T-cell (primary cell): ENCODE data around the gene PIP4K2B. TPM values are rescaled to one million over a fixed set of nuclear protein-coding genes. Genes with fewer than 3 reads are reported as not detected.

Source experiments
- ATAC-seq, 4 experiments: fragments of 200-7000 bp in 3 of 4; fragments of 150-1000 bp in 1 of 4; cut with Tn5 transposase; replicated peaks in 1 of 4; 1 replicate in 3 of 4; 2 replicates in 1 of 4; pipeline ENCODE4 v1.10.0; 2021; ENCODE audit warnings: moderate library complexity in 3 of 4, mild to moderate bottlenecking in 2 of 4, moderate number of reproducible peaks in 1 of 4
- CTCF ChIA-PET, 2 donors: fragments of 300-600 bp; sonication (Branson Sonifier 250); formaldehyde crosslinking; loops; one replicate each; lab custom pipeline; 2022; ENCODE audit warnings: antibody characterized with exemption in 2 of 2; lab: Charles Lee
- POLR2A ChIA-PET, 2 donors: fragments of 300-600 bp; sonication (Branson Sonifier 250); formaldehyde crosslinking; loops; one replicate each; lab custom pipeline; 2022; ENCODE audit warnings: antibody characterized with exemption in 2 of 2; lab: Charles Lee
- DNase-seq, 35 experiments: peaks; one replicate each; pipeline versions ENCODE4 v3.0.0 to v3.0.0-alpha.2; 2013 to 2023
- H3K27ac ChIP-seq: one replicate; pipeline ENCODE4 v1.5.1; 2013; ENCODE audit warnings: low read length
- H3K27me3 ChIP-seq, 2 experiments: replicated peaks in 1 of 2; 1 replicate in 1 of 2; 2 replicates in 1 of 2; pipeline versions ENCODE4 v1.6.1 to v1.7.0; 2013; ENCODE audit warnings: low read length in 1 of 2, mixed read lengths in 1 of 2; ENCODE audit not compliant: control insufficient read depth in 2 of 2, insufficient read depth in 2 of 2; ENCODE audit errors: extremely low read depth in 1 of 2
- H3K36me3 ChIP-seq, 2 donors: 1 replicate in 1 of 2; 2 replicates in 1 of 2; pipeline versions ENCODE4 v1.6.1 to v1.7.0; 2013; ENCODE audit warnings: low read length in 1 of 2; ENCODE audit not compliant: control insufficient read depth in 2 of 2, insufficient read depth in 1 of 2; ENCODE audit errors: extremely low read depth in 1 of 2
- H3K4me1 ChIP-seq, 2 experiments: 1 replicate in 1 of 2; 2 replicates in 1 of 2; pipeline versions ENCODE4 v1.6.1 to v1.7.0; 2013; ENCODE audit warnings: low read length in 2 of 2, mixed read lengths in 1 of 2; ENCODE audit not compliant: insufficient read depth in 2 of 2, control insufficient read depth in 1 of 2; ENCODE audit errors: extremely low read depth in 1 of 2
- H3K4me3 ChIP-seq, 2 donors: 1 replicate in 1 of 2; 2 replicates in 1 of 2; pipeline versions ENCODE4 v1.5.1 to v1.7.0; 2013; ENCODE audit warnings: mild to moderate bottlenecking in 2 of 2, low read length in 1 of 2, moderate library complexity in 1 of 2; ENCODE audit not compliant: control insufficient read depth in 1 of 2; ENCODE audit errors: extremely low read depth in 1 of 2
- H3K9me3 ChIP-seq: 2 replicates; pipeline ENCODE4 v1.7.0; 2013
- H3K27ac Mint-ChIP-seq, 2 donors: one replicate each; pipeline ENCODE4 v1.8.0; 2020 to 2021; ENCODE audit warnings: mild to moderate bottlenecking in 2 of 2, mixed read lengths in 2 of 2
- H3K27me3 Mint-ChIP-seq, 2 donors: one replicate each; pipeline ENCODE4 v1.8.0; 2021 to 2022; ENCODE audit warnings: mixed read lengths in 2 of 2
- H3K36me3 Mint-ChIP-seq: one replicate; pipeline ENCODE4 v1.8.0; 2021; ENCODE audit warnings: mixed read lengths
- H3K4me1 Mint-ChIP-seq, 3 donors: one replicate each; pipeline ENCODE4 v1.8.0; 2020 to 2022; ENCODE audit warnings: mixed read lengths in 3 of 3, mild to moderate bottlenecking in 1 of 3
- H3K4me3 Mint-ChIP-seq, 3 donors: one replicate each; pipeline ENCODE4 v1.8.0; 2020 to 2022; ENCODE audit warnings: mild to moderate bottlenecking in 3 of 3, mixed read lengths in 3 of 3, moderate library complexity in 3 of 3
- H3K9me3 Mint-ChIP-seq, 3 donors: one replicate each; pipeline ENCODE4 v1.8.0; 2020 to 2022; ENCODE audit warnings: mixed read lengths in 3 of 3
- WGBS: methylation state at CpG from one replicate; pipeline ENCODE4 v1.1.5; 2013; ENCODE audit warnings: missing lambda C conversion rate; ENCODE audit not compliant: insufficient coverage; 5-methylcytosine and 5-hydroxymethylcytosine counted together
- total RNA-seq, 35 experiments: library from RNA in 6 of 35; stranded (reverse) in 6 of 35; fragments of 120-200 nt in 1 of 35; gene quantifications; one replicate each; pipeline versions ENCODE4 v1.2.1 to v1.2.4 and lab custom pipeline; 2013 to 2026

PIP4K2B gene
- total RNA-seq, 5 donors from 2014 or later (not counting 1 experiment from before 2014, with no cell fraction given), result 36.4 to 60.3 (median 52.6) TPM

DNA sequence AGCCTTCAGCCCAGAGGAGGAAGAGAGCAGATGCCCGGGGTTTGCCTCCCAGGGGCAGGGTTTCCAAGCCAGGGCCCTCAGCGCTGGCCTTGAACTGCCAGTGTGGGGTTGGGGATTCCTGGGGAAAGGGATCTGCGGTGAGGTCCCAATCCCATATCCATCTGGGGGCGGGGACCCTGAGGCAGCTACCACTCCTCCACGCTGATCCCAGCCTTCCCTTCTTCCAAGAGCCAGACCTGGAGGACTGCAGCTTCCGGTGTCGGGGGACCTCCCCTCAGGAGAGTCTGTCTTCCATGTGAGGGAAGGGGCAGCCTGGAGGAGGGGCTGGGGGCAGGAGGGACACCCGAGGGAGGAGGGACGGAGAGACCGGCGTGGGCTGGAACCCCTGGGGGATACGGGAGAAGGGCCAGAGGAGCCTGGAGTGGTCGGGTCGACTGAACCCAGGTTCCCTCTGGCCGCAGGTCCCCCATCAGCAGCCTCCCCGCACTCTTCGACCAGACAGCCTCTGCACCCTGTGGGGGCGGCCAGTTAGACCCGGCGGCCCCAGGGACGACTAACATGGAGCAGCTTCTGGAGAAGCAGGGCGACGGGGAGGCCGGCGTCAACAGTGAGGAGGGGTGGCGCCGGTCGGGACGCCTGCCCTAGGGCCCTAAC is 79.9 kb downstream of the PIP4K2B start:
- Mint-ChIP-seq H3K4me3 (no peak overlapping the region), H3K4me1 (peaks cover 28 to 43% (median 30%) of the 10 kb centered on the region in 3 donors), H3K36me3 (peaks cover 37% of the 10 kb centered on the region), H3K9me3 (no peaks in the 10 kb centered on the region), H3K27ac (peak overlapping the region in 1 of 2 donors; percentile 39), H3K27me3 (no peaks in the 10 kb centered on the region)
- 97% methylated on average over 22 of the region's 29 CpGs for WGBS
- Histone ChIP-seq H3K4me1 (peaks cover 0 to 62% of the 10 kb centered on the region in 2 experiments), H3K36me3 (peaks cover 23 to 90% of the 10 kb centered on the region in 2 donors), H3K27ac (no peak overlapping the region), H3K9me3 (no peaks in the 10 kb centered on the region), H3K4me3 (no peak overlapping the region), H3K27me3 (no peaks in the 10 kb centered on the region)
- ATAC-seq, result no peak
- ChIA-PET CTCF (interaction anchor here in 1 of 2 donors (0.8 to 1.0 kb wide), 2 partner anchors 9 to 12 kb away, joined by 5 read pairs; no protein-coding TSS in a partner anchor), POLR2A (no interaction called here)
- no peak for DNase-seq

DNA sequence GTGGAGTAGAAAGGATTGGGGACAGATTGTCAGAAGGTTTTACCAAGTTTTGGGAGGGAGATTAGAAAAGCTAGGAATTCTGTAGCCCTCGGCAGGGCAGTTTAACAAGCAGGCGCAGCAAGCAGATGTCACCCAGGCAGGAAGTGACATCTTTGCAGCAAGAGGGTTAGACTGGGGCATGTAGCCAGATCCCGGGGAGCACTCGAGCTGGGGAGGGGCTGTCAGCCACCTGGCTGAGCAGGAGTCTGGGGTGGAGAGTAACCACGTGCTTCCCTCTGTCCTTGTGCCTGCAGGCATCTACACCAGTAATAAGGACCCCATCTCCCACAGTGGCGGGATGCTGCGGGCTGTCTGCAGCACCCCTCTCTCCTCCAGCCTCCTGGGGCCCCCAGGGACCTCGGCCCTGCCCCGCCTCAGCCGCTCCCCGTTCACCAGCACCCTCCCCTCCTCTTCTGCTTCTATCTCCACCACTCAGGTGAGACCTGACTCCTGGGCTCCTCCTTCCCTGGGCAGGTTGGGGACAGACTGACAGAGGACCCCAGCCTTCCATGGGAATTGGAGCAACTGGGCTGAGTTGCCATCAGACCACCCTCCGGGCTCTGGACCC is 82.1 kb downstream of the PIP4K2B start:
- POLR2A ChIA-PET, result no interaction called here
- no peaks in the 10 kb centered on the region for H3K27me3 Mint-ChIP-seq
- peaks cover 41% of the 10 kb centered on the region for H3K36me3 Mint-ChIP-seq
- ATAC-seq (no peak), DNase-seq (no peak)
- H3K4me1 ChIP-seq, result peaks cover 0 to 60% of the 10 kb centered on the region in 2 experiments
- H3K36me3 ChIP-seq, result peaks cover 32 to 96% of the 10 kb centered on the region in 2 donors
- H3K27me3 ChIP-seq, result no peaks in the 10 kb centered on the region
- 91% methylated on average over 9 of the region's 12 CpGs for WGBS
- H3K9me3 ChIP-seq, result no peaks in the 10 kb centered on the region
- H3K4me1 Mint-ChIP-seq, result peaks cover 22 to 32% (median 26%) of the 10 kb centered on the region in 3 donors
- no peak overlapping the region for H3K27ac ChIP-seq
- H3K4me3 Mint-ChIP-seq, result no peak overlapping the region
- no peaks in the 10 kb centered on the region for H3K9me3 Mint-ChIP-seq
- CTCF ChIA-PET, result no interaction called here
- no peak overlapping the region for H3K4me3 ChIP-seq
- peak overlapping the region; percentile 34 to 50 for H3K27ac Mint-ChIP-seq

DNA sequence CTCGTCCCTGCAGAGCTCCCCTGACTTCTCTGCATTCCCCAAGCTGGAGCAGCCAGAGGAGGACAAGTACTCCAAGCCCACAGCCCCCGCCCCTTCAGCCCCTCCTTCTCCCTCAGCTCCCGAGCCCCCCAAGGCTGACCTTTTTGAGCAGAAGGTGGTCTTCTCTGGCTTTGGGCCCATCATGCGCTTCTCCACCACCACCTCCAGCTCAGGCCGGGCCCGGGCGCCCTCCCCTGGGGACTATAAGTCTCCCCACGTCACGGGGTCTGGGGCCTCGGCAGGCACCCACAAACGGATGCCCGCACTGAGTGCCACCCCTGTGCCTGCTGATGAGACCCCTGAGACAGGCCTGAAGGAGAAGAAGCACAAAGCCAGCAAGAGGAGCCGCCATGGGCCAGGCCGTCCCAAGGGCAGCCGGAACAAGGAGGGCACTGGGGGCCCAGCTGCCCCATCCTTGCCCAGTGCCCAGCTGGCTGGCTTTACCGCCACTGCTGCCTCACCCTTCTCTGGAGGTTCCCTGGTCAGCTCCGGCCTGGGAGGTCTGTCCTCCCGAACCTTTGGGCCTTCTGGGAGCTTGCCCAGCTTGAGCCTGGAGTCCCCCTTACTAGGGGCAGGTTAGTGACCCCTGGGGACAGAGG is 82.9 kb downstream of the PIP4K2B start:
- DNase-seq (no peak), ATAC-seq (no peak)
- peaks cover 0 to 58% of the 10 kb centered on the region in 2 experiments for H3K4me1 ChIP-seq
- H3K4me1 Mint-ChIP-seq, result peaks cover 23 to 33% (median 27%) of the 10 kb centered on the region in 3 donors
- H3K9me3 Mint-ChIP-seq, result no peaks in the 10 kb centered on the region
- peaks cover 34 to 96% of the 10 kb centered on the region in 2 donors for H3K36me3 ChIP-seq
- WGBS, result 96% methylated on average over 17 of the region's 18 CpGs
- H3K27ac ChIP-seq, result no peak overlapping the region
- H3K4me3 Mint-ChIP-seq, result no peak overlapping the region
- no peak overlapping the region for H3K4me3 ChIP-seq
- ChIA-PET POLR2A (interaction anchor here in 1 of 2 donors (0.6 kb wide), 1 partner anchor 19 kb away, joined by 3 read pairs; no protein-coding TSS in a partner anchor), CTCF (no interaction called here)
- no peaks in the 10 kb centered on the region for H3K9me3 ChIP-seq
- H3K27me3 Mint-ChIP-seq, result no peaks in the 10 kb centered on the region
- peaks cover 44% of the 10 kb centered on the region for H3K36me3 Mint-ChIP-seq
- H3K27ac Mint-ChIP-seq, result peak overlapping the region in 1 of 2 donors; percentile 50
- H3K27me3 ChIP-seq, result no peaks in the 10 kb centered on the region

Other genes with a start within 250 kb of the PIP4K2B start
- under 1 TPM in 4 of 5 donors, not detected in 1; 0.13 to 0.85 (median 0.28) TPM for gene SRCIN1, start 193.6 kb downstream of the PIP4K2B start, total RNA-seq
- gene EPOP, start 124.6 kb downstream of the PIP4K2B start, total RNA-seq, result 1 to 10 TPM in 1 of 5 donors, under 1 TPM in 4; 0.68 to 1.6 (median 0.90) TPM
- 100 to 1,000 TPM; 412 to 506 (median 480) TPM for gene MLLT6, start 94.3 kb downstream of the PIP4K2B start, total RNA-seq
- gene CISD3, start 69.2 kb downstream of the PIP4K2B start, total RNA-seq, result 10 to 100 TPM; 10.7 to 21.5 (median 17.7) TPM
- gene PCGF2, start 51.2 kb downstream of the PIP4K2B start, total RNA-seq, result under 1 TPM in 3 of 5 donors, not detected in 2; 0.28 to 0.69 (median 0.53) TPM
- 100 to 1,000 TPM in 3 of 5 donors, 10 to 100 TPM in 2; 81.2 to 116 (median 104) TPM for gene PSMB3, start 46.8 kb downstream of the PIP4K2B start, total RNA-seq
- 10 to 100 TPM; 31.5 to 45.8 (median 44.3) TPM for gene CWC25, start 25.8 kb upstream of the PIP4K2B start, total RNA-seq
- gene RPL23, start 54.2 kb upstream of the PIP4K2B start, total RNA-seq, result 1,000 to 10,000 TPM; 1,638 to 2,124 (median 1,743) TPM
- gene LASP1, start 70.5 kb upstream of the PIP4K2B start, total RNA-seq, result 100 to 1,000 TPM in 4 of 5 donors, 10 to 100 TPM in 1; 97.2 to 157 (median 122) TPM
- not detected for gene FBXO47, start 167.8 kb upstream of the PIP4K2B start, total RNA-seq